Measurements from ENCODE around the gene PBX3.

Gene PBX3

GRCh38 chr9:125747053-125747764 is at the start of gene PBX3:
Gene PBX3, plus strand, starts transcription at chr9:125747373.
- peak in 1 of 2 donors; percentile 32 for DNase-seq (ENCODE audit: low read depth in 2 of 2)

DNA sequence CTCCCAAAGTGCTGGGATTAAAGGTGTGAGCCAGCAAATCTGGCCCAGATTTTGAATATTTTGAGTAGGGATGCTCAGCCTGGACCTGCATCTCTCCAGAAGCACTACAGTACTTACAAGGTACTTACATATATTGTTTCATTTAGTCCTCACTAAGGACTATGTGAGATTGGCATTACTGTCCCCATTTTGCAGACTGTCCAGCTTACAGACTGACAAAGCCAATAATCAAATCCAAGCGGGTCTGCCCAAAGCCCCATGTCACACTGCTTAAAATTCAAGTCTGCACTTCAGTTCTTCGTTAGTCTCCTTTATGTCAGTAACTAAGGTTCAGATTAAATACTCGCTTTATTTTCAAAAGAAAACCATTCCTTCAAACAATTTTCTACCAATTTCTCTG is 47.3 kb upstream of the PBX3 start:
- DNase-seq (ENCODE audit: low read depth in 2 of 2), result no peak

- no peak for DNase-seq (ENCODE audit: low read depth in 2 of 2)
Measured at GRCh38 chr9:125700791-125701190, 46.4 kb upstream of the PBX3 start.

GRCh38 chr9:125701351-125701750 is 45.8 kb upstream of the PBX3 start:
- DNase-seq (ENCODE audit: low read depth in 2 of 2), result no peak

DNA sequence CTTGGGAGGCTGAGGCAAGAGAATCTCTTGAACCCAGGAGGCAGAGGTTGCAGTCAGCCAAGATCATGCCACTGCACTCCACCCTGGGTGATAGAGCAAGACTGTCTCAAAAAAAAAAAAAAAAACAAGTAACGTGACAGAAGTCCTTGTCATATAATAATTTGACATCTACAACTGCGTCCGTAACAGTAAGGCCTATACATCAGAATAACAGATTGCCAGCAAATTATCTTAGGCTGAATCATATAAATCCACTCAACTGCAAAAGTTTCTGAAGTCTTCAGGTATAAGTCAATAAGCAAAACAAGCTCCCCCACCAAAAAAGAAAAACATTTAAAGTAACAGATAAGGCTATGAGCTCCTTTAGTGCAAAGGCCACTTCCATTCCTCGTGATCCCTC is 43.5 kb upstream of the PBX3 start:
- no peak for DNase-seq (ENCODE audit: low read depth in 2 of 2)

DNA sequence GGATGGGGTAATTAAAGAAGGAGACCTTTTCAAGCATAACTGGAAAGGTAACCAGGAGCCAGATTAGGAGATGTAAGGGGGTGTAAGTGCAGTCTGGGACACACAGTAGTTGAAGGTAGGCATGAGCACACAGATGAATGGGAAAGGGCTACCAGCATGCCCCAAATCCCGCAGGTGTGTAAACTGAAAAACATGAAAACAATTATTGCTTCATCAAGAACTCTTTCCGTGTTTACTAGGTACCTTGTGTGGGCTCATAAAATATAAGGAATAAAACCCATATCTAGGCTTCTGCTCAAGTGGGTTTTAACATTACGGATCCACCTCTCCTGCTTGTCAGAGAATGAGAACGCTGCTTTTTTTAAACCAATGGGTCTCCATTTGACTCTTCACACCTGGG is 41.3 kb upstream of the PBX3 start:
- DNase-seq (ENCODE audit: low read depth in 2 of 2), result no peak

GRCh38 chr9:125706651-125707471 is 40.3 kb upstream of the PBX3 start, which contains the start of gene MAPKAP1:
Gene MAPKAP1, minus strand, starts transcription at chr9:125707208. Its CDS starts 34,634 bp downstream, at chr9:125672574.
- DNase-seq (ENCODE audit: low read depth in 2 of 2), result peak; percentile 87 to 90

GRCh38 chr9:125707472-125707804 is 39.7 kb upstream of the PBX3 start:
- DNase-seq (ENCODE audit: low read depth in 2 of 2), result no peak

- DNase-seq (ENCODE audit: low read depth in 2 of 2), result no peak
Measured at GRCh38 chr9:125726456-125727132, 20.6 kb upstream of the PBX3 start.

GRCh38 chr9:125730168-125730567 is 17.0 kb upstream of the PBX3 start:
- DNase-seq (ENCODE audit: low read depth in 2 of 2), result no peak

DNA sequence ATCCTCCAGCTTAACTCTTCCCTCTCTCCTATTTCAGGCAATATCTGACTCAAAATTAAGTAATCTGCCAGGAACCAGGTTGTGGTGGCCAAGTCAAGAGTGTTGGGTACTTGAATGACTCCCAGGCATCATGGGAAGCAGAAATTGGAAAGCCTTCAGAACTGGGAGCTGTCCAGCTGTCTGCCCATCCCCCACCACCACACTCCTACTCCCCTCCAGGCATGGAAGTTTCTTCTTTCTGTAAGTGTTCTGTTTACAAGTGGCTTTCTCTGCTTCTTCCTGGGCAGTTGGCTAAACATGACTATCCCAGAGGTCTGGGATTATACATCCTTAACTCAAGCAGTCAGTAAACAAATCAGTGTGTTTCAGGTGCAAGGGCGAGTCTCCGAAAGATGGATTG is 14.6 kb upstream of the PBX3 start:
- DNase-seq (ENCODE audit: low read depth in 2 of 2), result no peak

- no peak for DNase-seq (ENCODE audit: low read depth in 2 of 2)
Measured at GRCh38 chr9:125739436-125739835, 7.7 kb upstream of the PBX3 start.

GRCh38 chr9:125742657-125743056 is 4.5 kb upstream of the PBX3 start:
- no peak for DNase-seq (ENCODE audit: low read depth in 2 of 2)

- DNase-seq (ENCODE audit: low read depth in 2 of 2), result no peak
Measured at GRCh38 chr9:125743682-125744428, 3.3 kb upstream of the PBX3 start.

GRCh38 chr9:125744616-125745015 is 2.6 kb upstream of the PBX3 start:
- DNase-seq (ENCODE audit: low read depth in 2 of 2), result no peak

DNA sequence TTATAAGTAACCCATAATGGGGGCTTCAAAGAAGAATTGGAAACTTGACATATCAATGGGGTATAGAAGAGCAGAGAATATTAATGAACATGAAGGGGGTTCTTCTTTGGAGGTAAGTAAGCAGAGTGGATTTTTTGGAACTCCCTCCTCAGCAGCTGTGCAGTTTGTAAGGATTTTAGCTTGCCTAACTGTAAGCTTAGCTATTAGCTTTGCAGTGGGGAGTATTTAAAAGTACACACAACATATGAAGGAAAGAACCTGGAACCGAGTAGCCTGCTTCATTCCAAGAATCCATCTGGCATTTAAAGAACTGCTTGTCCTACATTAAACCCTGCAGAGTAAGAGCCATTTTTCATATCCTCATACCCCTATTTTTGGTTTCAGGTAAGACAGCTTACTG is 2.2 kb upstream of the PBX3 start:
- no peak for DNase-seq (ENCODE audit: low read depth in 2 of 2)

- DNase-seq (ENCODE audit: low read depth in 2 of 2), result no peak
Measured at GRCh38 chr9:125745682-125746016, 1.5 kb upstream of the PBX3 start.

DNA sequence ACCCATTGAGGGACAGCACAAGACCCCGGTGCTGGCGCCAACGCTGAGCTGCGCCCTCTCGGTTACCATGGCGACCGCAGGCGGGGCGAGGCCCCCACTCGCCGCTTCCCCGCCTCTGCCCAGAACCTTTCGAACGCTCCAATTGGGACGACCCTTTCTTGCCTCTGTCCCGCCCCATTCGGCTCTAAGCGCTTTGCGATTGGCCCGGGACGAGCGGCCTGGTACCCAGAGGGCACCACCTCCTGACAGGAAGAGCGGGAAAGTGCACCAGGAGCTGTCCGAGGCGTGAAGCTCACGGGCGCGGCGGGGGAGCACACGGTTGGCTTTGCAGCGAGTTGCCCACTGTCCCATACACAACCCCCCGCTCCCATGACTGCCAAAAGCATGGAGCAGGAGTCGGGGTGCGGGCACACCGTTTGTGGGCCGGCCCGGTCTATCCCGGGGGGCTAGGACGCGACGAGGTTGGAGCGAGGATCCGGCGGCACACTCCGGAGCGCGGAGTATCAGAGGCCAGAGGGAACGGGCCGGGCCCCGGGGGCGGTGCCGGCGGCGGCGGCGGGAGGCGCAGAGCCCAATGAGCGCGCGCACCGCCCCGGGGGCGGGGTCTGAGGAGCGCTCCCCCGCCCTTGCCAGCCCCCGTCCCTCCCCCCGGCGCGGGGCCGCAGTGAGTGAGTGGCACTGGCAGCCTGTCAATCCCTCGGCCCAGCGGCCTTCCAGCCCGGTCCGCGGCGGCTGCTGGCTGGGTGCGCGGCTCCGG is 978 bp upstream of the PBX3 start:
- DNase-seq (ENCODE audit: low read depth in 2 of 2), result peak; percentile 86 to 87

DNA sequence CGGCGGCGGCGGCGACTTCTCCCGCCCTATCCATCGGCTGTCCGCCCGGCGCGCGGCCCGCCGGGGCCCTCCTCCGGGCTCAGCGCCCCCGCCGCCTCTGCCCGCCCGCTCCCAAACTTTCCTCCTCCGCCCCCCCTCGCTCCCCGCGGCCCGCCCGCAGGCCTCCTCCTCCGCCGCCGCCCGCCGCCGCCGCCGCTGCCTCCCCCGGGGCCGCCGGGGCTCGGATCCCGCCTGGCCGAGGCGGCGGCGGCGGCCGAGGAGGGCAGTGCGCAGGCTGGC is 460 bp upstream of the PBX3 start:
- no peak for DNase-seq (ENCODE audit: low read depth in 2 of 2)

GRCh38 chr9:125747765-125748445 is 732 bp downstream of the PBX3 start:
- DNase-seq (ENCODE audit: low read depth in 2 of 2), result no peak

Measured in stimulated activated CD8-positive, alpha-beta memory T cell treated with anti-CD3 and anti-CD28 coated beads, Interleukin-15, amount 100 ng/mL, for 4 hours (primary cell).